Measurements from ENCODE around the gene CCL26.
"Not testable (repeated sequence)": the region's sequence is repeated elsewhere in the genome, so short reads cannot be mapped to it uniquely, and the experiment has no call there.

Gene CCL26

GRCh38 chr7:75738975-75739795, 32.8 kb downstream of the CCL26 start:
- DNase-seq (ENCODE audit: low spot score): peak; percentile 100

GRCh38 chr7:75738604-75738974, 33.4 kb downstream of the CCL26 start, which contains the start of gene HIP1:
Gene HIP1, minus strand, starts transcription at chr7:75738941. Its CDS starts 21 bp downstream, at chr7:75738920.
- no peak for DNase-seq (ENCODE audit: low spot score)

- peak; percentile 52 for DNase-seq (ENCODE audit: low spot score)
Observed at GRCh38 chr7:75737856-75738603, 34.0 kb downstream of the CCL26 start.

GRCh38 chr7:75735581-75736350, 36.2 kb downstream of the CCL26 start:
- no peak for DNase-seq (ENCODE audit: low spot score)

GRCh38 chr7:75734586-75735458, 37.2 kb downstream of the CCL26 start:
- DNase-seq (ENCODE audit: low spot score): no peak

- no peak for DNase-seq (ENCODE audit: low spot score)
Observed at GRCh38 chr7:75732764-75733630, 39.0 kb downstream of the CCL26 start.

GRCh38 chr7:75732016-75732521, 39.9 kb downstream of the CCL26 start:
- no peak for DNase-seq (ENCODE audit: low spot score)

- DNase-seq (ENCODE audit: low spot score): no peak
Observed at GRCh38 chr7:75729851-75730274, 42.1 kb downstream of the CCL26 start.

- DNase-seq (ENCODE audit: low spot score): no peak
Observed at GRCh38 chr7:75727881-75728593, 44.0 kb downstream of the CCL26 start.

- DNase-seq (ENCODE audit: low spot score): not testable (repeated sequence)
Observed at GRCh38 chr7:75727351-75727750, 44.7 kb downstream of the CCL26 start.

- no peak for DNase-seq (ENCODE audit: low spot score)
Observed at GRCh38 chr7:75725306-75725705, 46.7 kb downstream of the CCL26 start.

GRCh38 chr7:75723444-75723843, 48.6 kb downstream of the CCL26 start:
- DNase-seq (ENCODE audit: low spot score): no peak

- no peak for DNase-seq (ENCODE audit: low spot score)
Observed at GRCh38 chr7:75722373-75722772, 49.6 kb downstream of the CCL26 start.

- DNase-seq (ENCODE audit: low spot score): not testable (repeated sequence)
Observed at GRCh38 chr7:75721922-75722321, 50.1 kb downstream of the CCL26 start.

- no peak for DNase-seq (ENCODE audit: low spot score)
Observed at GRCh38 chr7:75721426-75721825, 50.6 kb downstream of the CCL26 start.

GRCh38 chr7:75719626-75720025, 52.4 kb downstream of the CCL26 start:
- DNase-seq (ENCODE audit: low spot score): no peak
